GOT3 (cell line): ENCODE results near the gene BRD3.

Experiments
- DNase-seq: peaks from one replicate; lab custom pipeline; 2025; ENCODE audit warnings: mixed read lengths; lab: John Stamatoyannopoulos, UW

BRD3 gene

DNA sequence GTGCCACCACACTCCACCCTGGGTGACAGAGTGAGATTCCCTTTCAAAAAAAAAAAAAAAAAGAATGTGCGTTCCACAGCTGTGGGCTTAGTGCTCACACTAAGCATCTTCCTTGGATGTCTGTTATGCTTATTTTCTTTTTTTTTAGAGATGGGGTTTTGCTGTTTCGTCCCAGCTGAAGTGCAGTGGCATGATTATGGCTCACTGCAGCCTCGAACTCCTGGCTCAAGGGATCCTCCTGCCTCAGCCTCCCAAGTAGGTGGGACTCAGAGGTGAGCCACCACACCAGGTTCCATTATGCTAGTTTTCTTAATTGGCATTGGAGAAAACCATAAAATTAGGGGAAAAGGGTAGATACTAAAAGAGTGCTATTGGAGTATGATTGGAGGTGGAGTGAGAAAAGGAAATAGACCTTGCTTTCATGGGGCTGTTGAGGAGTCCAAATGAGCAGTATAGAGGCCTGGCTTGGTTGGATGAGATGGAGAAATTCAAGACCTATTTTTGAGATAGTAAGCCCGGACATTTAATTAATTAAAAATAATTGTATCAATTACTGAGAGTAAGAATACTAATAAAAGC, 43.5 kb downstream of the BRD3 start:
- DNase-seq: no peak

DNA sequence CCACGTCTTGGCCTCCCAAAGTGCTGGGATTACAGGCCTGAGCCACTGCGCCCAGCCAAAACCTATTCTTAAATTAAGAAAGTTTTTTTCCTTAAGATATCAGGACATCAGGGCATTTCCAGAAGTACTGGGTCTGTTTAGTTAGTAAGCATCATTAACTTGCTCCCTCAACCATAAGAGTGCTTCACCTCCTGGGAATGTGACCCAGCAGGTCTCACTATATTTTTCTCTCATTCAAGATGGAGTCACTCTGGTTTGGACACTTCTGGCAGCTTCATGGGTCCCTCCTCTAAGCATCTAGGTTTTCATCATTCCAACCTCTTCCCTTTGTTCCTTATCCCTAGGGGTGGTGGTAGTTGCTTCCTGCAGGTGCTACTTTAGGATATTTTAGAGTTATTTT, 52.9 kb downstream of the BRD3 start:
- no peak for DNase-seq

DNA sequence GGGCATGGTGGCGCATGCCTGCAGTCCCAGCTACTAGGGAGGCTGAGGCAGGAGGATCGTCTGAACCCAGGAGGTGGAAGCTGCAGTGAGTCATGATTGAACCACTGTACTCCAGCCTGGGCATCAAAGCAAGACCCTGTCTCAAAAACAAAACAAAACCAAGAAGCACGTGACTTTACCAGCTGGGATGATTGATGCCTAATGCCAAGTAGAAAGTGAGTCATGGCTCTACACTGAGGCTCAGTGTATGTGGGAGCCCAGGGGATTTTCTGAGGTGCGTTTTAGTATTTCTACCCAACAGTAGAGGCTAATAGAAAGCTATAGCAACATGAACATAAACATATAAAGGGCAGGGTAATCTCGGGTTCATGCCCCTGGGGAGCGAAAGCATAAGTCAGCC, 56.4 kb downstream of the BRD3 start:
- no peak for DNase-seq

DNA sequence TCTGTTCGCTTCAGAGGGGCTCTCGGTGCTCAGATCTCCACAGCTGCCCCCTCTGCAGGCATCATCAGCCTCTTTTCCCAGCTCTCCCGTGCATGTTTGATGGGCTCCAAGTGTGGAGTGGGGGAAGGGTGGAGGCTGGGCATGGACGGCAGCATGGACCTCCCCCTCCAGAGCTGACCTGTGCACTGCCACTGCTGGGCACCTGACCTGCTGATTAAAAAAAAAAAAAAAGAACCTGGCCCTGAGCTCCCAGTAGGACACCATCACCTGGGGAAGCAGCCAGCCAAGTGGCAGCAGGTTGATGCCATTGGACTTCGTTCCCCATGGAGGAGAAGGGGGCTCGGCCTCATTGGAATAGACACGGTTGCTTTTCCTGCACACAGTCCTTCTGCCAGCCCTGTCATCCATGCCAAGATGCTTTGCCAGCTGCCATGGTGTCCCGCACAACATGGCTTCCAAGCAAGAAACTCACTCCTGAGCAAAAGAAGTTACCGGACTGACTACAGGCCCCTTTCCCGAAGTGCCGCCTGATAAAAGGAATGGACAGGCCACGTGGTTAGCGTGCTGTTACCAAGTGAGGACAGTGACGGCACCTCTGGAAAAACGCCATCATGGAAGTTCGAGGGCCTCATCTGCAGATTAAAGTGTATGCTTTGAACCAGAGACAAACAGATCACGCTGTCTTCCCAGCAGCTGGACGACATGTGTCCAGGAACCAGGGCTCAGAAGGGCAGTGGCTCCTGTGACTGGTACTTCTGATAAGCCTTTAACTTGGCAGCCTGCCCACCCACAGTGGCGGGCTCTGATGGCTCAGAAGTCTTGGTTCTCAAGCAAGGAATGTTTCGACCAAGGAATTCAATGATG, 57.3 kb downstream of the BRD3 start:
- DNase-seq: no peak

DNA sequence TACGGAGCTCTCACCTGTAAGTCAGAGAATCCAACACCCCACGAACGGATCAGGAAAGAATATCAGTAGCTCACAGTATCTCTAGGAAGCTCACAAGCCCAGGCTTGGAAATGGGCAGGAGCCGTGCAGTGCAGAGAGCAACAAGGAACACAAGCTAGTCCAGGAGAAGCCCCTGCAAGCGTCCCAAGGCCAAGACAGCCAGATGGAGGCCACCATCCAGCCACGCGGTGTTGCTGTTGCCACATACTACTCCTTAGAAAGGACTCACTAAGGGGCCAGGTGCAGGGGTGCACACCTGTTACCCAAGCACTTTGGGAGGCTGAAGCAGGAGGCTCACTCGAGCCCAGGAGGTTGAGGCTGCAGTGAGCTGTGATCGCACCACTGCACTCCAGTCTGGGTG, 60.3 kb downstream of the BRD3 start:
- no peak for DNase-seq

DNA sequence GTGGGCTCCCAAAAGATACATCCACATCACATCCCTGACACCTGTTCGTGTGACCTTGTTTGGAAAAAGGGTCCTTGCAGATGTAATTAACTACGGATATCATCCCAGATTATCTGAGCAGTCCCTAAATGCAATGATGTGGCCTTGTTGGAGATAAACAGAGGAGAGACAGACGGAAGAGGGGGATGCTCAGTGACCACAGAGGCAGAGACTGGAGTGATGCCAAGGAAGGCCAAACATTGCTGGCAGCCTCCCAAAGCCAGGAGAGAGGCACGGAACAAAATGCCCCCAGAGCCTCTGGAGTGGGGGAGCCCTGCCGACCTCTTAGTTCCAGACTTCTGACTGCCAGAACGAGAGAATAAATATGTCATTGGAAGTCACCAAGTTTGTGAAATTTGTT, 60.7 kb downstream of the BRD3 start:
- no peak for DNase-seq

DNA sequence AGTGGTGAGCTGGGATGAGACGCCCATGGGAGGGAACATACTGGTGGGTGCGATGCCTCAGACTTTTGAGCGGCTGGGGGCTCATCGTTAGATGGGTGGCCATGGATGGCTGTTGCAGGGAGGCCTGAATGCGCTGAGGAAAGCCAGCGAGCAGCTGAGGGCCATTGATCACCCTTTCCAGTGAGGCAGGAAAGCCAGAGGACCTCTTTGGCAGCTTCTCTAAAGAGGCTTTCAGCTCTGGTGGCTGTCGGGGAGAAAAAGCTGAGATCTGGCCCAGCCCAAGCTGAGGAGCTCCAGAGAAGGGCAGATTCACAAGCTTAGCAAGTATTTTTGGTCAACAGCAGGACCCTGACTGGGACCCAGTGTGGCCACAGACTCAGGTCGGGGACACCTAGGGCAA, 62.4 kb downstream of the BRD3 start:
- DNase-seq: no peak

DNA sequence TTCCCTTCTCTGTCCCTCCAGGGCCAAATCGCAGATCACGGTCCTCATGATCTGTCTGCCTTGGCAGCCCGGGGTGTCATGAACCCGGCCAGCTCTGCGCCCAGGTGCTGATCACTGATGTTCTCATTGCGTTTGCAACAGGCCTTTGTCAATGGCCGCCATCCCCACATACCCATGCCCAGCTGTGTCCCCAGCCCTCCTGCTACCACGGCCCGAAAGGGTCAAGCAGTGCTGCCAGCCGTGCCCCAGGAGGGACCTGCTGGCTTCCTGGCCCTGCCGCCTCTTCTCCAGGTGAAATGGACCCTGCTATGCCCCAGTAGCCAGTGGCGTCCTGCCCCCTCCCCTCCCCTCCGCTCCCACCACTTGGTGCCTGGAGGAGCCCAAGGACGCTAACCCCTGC, 62.9 kb downstream of the BRD3 start:
- DNase-seq: no peak

DNA sequence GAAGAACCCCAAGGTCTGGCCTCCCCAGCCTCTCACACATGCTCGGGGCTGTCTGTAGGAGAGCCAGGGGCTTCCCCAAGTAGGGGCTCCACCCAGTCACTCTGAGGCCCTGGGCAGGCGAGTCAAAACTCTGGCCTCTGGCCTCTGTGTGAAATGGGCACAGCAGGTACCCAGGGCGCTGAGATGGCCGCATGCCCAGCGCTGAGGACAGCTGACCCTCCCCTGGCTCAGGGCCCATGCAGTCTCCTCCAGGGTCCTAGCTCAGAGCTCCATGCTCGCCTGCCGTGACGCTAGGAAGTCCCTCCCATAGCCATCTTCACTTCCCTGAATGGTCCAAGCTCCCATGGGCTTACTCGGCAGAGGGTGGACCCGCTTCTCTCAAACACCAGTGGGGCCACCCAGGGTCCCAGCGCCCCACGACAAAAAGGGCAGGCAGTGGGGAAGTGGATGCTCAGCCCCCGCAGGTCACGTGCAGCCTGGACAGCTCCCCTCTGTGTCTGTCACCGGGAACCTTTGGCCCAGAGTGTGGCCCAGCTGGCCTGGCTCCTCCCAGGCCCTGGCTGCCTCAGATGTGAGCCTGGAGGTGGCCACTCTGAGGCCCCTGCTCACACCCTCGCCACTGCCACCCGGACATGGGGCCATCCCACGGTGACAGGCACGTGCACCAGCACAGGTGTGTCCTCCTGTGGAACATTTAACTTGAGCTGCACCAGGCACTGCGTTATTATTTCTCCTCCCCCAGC, 63.5 kb downstream of the BRD3 start:
- no peak for DNase-seq

DNA sequence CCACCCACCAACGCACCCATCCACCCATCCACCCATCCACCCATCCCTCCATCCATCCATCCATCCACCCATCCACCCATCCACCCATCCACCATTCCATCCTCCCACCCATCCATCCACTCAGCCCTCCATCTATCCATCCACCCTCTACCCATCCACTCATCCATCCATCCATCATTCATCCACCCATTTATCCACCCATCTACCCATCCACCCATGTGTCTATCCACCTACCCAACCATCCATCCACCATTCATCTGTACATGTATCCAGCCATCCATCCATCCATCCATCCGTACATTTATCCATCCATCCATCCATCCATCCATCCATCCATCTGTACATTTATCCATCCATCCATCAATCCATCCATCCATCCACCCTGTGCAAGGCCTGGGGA, 64.6 kb downstream of the BRD3 start:
- no peak for DNase-seq

DNA sequence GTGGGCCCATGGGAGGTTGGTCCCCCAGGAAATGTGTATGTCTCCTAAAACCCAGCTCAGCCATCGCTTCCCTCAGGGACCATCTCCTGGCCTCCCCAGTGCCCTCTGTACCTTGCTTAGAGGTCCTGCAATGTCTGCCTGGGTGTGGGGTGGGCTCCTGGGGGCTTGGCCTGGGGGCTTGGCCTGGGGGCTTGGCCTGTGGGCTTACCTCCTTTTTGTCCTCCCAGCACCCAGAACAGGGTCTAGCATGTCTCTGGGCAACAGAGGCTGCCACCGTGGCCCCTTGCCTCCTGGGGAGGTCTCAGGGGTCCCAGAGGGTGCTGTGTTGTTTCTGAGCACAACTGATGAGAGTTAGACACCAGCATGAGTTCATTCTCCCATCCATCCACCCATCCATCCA, 65.0 kb downstream of the BRD3 start:
- no peak for DNase-seq

DNA sequence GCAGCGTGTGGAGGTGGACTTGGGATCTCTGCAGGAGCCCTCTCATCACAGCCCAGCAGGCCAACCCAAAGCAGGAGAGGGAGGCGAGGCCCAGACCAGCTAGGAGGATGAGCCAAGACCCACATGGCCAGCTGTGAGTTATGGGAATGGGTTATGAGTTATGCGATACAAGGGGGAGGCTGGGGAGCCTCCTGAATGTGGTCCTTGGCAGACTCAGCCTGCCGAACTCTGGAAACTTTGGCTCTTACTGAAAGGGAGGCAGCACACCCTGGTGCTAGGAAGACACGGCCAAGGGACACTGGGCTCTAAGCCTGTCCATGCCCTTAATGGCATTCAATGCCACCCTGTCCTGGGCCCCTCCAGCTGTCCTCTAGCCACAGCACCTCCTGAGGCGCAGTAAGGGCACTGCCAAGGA, 68.0 kb downstream of the BRD3 start:
- DNase-seq: no peak

DNA sequence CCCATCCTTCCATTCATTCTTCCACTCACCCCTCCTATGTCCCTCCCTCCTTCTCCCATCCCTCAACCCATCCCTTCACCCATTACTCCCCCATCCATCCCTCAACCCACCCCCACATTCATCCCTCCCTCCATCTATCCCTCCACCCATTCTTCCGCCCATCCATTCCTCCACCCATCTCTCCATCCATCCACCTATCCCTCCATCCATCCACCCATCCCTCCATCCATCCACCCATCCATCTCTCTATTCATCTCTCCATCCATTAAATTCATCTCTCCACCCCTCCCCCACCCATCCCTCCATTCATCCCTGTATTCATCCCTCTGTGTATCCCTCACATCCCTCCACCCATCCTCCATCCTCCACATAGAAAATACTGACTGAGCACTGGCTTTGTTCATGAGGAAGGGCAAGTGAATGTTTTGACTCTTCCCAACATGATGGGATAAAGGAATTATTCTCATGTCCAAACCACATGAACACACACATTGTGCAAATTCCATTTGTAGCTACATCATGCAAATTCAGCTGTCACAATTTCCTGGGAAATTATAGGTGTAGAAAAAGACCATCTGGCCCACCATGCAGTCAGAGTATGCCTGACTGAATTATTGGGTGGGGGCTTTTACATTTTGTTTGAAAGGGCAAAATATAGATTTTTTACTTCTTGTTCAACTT, 68.8 kb downstream of the BRD3 start:
- no peak for DNase-seq

DNA sequence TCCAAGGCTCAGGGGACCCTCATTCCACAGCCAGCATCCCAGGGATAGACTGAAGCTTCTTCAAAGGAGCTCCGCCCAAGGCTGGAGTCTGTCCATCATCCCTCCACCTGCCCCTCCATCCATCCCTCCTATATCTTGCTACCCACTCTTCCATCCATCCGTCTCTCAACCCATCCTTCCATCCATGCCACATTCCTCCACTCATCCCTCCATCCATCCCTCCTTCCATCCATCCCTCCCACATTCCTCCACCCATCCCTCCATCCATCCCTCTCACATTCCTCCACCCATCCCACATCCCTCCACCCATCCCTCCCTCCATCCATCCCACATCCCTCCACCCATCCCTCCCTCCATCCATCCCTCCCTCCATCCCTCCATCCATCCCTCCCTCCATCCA, 70.2 kb downstream of the BRD3 start:
- no peak for DNase-seq

DNA sequence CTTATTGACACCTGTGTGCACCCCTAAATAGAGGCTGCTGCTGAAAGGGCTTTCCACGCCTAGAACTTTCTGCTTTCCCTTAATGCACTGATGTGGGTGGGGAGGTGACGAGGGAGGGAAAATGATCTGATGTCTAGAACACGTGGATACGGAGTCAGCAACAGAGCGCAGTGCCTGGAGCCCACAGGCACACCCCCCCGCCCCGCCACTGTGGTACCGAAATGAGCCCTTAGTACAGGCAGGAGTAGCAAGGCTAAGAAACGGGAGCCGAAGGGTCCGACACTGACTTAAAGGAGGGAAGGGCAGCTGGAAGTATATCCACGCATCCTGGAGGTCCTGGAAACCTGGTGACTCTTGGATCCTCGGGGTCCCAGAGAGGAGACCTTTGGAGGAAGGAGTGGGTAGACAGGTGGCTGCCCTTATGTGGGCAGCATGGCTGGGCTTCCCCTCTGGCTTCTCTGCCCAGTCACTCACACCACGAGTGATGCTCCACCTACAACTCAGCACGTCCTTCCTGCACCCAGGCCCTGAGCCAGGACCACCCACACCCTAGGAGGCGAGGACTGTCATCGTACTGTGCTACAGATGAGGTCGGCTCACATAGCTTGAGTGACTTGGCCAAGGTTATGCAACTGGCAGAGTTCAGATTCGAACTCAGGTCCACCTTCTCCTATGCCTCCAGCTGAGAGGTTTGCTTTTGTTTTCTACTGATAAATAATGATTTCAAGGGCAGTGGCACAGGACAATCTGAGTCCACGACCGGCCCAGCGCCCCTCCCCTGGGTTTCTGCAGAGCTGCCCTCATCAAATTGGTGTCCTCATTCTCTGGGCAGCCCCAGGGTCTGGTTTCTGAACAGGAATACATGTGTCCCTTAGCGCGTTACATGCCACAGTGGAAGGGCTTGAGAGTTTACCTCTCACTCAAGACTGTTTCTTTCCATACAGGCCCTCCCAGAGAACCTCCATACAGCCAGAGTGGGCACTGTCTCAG, 71.0 kb downstream of the BRD3 start:
- no peak for DNase-seq

DNA sequence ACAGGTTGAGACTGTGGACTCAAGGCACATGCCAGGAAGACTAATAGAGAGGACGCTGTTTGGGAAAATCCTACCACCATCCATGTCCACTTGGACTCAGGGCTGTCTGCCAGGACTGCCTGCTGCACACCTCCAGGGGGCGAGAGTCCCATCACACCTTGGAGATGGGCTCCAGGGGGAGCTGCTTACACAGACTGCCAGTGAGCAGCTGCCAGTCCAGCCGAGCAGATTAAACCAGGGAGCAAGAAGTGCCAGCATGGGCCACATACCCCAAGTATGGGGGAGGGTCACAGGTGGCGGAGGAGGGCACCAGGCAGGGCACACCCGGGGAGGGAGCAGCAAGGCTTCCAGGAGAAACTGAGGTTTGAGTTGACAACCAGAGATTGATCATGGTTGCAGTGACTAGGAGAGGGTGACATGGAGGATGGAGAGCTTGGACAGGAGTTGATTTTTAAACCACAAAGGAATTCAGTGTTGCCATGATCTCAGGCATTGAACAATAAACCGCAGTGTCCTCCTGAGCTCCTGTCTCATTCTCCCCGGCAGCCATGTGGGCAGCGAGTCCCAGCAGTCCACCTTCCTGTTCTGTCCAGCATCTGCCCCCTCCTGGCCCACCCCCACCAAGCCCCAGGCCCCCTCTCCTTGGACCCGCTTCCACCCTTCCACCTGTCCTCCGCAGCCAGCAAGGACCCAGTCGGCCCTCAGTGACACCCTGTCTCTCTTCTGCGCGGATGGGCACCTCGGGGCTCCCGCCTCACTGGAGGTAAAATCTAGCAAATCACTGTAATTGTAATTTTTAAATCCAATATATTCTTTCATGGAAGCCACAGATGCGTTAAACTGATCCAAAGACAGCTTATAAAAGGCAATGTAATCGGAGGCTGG, 72.6 kb downstream of the BRD3 start:
- DNase-seq: no peak

DNA sequence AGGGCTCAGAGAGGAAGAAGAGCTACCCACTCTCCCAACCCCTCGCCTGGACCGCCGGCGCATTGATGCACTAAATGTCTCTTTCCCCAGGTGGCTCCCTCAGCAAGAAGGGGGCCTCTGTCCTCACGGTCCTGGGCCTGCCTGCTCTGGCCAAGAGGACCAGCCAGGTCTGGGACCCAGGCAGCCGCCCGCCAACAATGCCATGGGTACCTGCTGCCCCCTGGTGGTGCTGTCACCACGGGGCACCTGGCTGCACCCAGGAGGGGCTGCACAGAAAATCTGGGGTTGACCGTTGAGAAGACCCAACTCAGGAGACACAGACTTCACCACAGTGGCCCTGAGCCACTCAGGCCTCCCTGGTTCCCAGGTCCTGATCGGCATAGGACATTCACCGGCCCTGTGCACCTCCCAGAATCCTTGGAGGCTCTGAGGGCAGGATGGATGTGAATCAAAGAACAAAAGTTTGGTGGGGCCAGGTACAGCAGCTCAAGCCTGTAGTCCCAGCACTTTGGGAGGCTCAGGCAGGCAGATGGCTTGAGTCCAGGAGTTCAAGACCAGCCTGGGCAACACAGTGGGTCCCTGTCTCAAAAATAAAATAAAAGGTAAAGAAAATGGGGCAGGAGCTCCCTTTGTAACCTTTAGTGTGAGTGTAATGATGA, 73.3 kb downstream of the BRD3 start:
- DNase-seq: no peak

DNA sequence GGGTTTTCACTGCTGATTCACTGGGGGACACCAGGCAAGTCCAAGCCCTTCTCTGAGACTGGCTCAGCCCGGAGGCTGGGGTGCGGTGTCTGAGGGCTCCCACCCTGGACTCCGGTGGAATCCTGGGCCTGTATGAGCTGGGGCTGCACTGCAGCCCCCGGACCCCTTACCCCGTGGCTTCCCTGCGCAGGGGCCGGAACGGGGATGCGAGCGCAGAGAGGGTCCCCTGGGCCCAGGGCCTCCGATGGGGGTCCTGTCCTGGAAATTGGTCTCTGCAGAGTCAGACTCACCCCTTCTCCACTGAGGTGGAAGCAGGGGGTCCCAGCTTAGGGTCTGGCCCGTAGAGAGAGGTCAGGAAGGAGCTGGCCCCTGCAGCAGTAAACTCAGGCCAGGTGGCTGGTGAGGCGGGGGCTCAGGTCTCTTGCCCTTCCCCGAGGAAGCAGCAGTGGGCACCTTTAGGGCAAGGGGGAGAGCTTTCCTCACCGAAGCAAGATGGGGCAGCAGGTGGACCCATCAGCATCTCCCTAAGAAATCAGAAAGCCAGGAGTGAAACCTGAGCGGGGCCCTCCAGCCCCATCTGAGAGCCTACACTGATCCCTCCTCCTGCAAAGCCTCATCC, 74.1 kb downstream of the BRD3 start:
- no peak for DNase-seq
